HEK293T (cell line): ENCODE measurements around the gene DRD2.

Experiments
- FOXK2 ChIP-seq: fragments of 450-650 bp; IDR thresholded peaks from 2 replicates; pipeline ENCODE4 v1.6.1; 2016; ENCODE audit warnings: mild to moderate bottlenecking
- L3MBTL2 ChIP-seq: fragments of 450-650 bp; conservative IDR thresholded peaks from 2 replicates; pipeline ENCODE4 v1.6.1; 2016; ENCODE audit warnings: mild to moderate bottlenecking
- NFRKB ChIP-seq: fragments of 450-650 bp; IDR thresholded peaks from 2 replicates; pipeline ENCODE4 v1.6.1; 2016; ENCODE audit warnings: mild to moderate bottlenecking, moderate library complexity
- TARDBP ChIP-seq: fragments of 450-650 bp; IDR thresholded peaks from 2 replicates; pipeline ENCODE4 v1.6.1; 2016
- ZNF384 ChIP-seq: fragments of 450-650 bp; IDR thresholded peaks from 2 replicates; pipeline ENCODE4 v1.6.1; 2016

DNA sequence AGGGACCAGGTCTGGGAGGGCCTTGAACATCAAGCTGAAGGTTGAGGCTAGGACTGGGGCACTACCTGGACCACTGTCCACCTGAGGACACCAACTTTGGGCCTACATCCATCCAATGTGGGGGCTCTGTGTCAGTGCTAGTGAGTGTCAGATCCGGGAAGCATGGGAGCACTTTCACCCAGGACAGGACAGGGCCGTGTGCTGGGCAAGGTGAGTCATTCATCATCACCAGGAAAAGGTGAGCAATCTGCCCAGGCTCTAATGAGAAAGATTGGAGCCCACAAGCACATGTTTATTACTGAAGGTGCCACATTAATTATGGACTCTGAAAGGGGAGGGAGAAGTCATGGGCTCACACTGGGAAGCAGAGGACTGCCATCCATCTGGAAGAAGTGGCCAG is 39.7 kb upstream of the DRD2 start:
- TF ChIP-seq FOXK2 (no peak), NFRKB (no peak), L3MBTL2 (no peak), ZNF384 (no peak), TARDBP (no peak)
